GM23338 (cell line): ENCODE results near the gene CNNM4.

Experiments used
- EZH2 ChIP-seq: fragments of 200-600 bp; sonication (generic); IDR thresholded peaks from one replicate; pipeline ENCODE4 v1.8.0; 2017; ENCODE audit warnings: antibody characterized with exemption, mild to moderate bottlenecking, low read depth; ENCODE audit not compliant: unreplicated experiment
- EZH2phosphoT487 ChIP-seq: fragments of 200-600 bp; sonication (generic); IDR thresholded peaks from one replicate; pipeline ENCODE4 v1.8.1; 2018; ENCODE audit warnings: antibody characterized with exemption; ENCODE audit not compliant: unreplicated experiment
- JUNB ChIP-seq: IDR thresholded peaks from one replicate; pipeline ENCODE4 v1.6.1; 2016; ENCODE audit warnings: antibody characterized with exemption; ENCODE audit not compliant: unreplicated experiment
- POLR2AphosphoS5 ChIP-seq: IDR thresholded peaks from 2 replicates; pipeline ENCODE4 v1.6.1; 2016; ENCODE audit warnings: antibody characterized with exemption, low read depth
- STAT1 ChIP-seq: IDR thresholded peaks from one replicate; pipeline ENCODE4 v1.6.1; 2016; ENCODE audit warnings: antibody characterized with exemption; ENCODE audit not compliant: unreplicated experiment
- TF ChIP-seq, protein P1 (sequence below), 2 experiments: fragments of 200-600 bp in 1 of 2; sonication (generic) in 1 of 2; conservative IDR thresholded peaks; 2 replicates each; pipeline versions ENCODE4 v1.5.1 to v1.6.1; 2016 to 2017; ENCODE audit warnings: antibody characterized with exemption in 2 of 2, low read depth in 2 of 2, mild to moderate bottlenecking in 2 of 2, moderate library complexity in 1 of 2
- TF ChIP-seq, protein P2 (sequence below): IDR thresholded peaks from 2 replicates; pipeline ENCODE4 v1.6.1; 2016; ENCODE audit warnings: antibody characterized with exemption
- TF ChIP-seq, protein P3 (sequence below): IDR thresholded peaks from one replicate; pipeline ENCODE4 v1.6.1; 2018; ENCODE audit warnings: antibody characterized with exemption; ENCODE audit not compliant: unreplicated experiment

DNA sequence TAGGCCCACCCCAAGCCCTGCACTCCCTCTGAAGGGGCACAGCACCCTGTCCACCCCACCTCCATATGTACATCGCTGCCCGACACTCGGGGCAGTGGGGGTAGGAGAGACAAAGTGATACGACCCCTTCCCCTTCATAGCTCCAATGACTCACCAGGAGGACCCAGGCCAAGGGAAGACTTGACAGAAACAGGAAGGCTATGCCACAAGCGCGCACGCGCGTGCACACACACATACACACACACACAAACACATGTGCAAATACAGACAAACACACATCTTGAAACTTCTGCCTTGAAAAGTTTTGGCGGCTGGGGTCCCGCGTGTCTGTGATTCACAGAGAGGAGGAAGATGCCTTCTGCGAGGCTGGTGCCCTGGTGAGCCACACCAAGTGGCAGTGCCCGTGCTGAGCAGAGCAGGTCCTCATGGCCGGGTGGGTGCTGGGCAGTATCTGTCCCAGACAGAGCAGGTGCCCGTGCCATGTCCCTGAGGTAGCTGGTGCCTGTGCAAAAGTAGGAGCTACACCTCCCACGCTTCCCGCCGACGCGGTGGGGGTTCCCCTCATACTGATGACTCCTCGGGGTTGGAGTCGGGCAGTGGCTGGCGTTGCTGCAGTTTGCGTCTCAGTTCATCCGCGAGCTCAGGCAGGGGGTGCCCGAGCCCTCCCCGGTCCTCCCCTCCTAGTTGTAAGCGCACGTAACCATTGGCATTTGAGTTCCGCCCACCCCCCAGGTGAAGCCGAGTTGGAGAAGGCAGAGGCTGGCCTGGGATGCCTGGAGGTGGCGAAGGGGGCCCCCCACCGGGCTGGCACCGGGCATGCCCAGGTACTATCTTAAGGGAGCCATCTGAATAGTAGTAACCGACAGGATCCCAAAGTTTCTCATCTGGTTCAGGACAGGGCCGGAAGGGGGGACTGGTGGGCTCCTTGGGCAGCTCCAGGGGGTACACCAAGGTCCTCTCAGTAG, 99.6 kb downstream of the CNNM4 start:
- no peak for TF ChIP-seq EZH2phosphoT487
- TF ChIP-seq EZH2 = no peak
- TF ChIP-seq, protein P1, sequence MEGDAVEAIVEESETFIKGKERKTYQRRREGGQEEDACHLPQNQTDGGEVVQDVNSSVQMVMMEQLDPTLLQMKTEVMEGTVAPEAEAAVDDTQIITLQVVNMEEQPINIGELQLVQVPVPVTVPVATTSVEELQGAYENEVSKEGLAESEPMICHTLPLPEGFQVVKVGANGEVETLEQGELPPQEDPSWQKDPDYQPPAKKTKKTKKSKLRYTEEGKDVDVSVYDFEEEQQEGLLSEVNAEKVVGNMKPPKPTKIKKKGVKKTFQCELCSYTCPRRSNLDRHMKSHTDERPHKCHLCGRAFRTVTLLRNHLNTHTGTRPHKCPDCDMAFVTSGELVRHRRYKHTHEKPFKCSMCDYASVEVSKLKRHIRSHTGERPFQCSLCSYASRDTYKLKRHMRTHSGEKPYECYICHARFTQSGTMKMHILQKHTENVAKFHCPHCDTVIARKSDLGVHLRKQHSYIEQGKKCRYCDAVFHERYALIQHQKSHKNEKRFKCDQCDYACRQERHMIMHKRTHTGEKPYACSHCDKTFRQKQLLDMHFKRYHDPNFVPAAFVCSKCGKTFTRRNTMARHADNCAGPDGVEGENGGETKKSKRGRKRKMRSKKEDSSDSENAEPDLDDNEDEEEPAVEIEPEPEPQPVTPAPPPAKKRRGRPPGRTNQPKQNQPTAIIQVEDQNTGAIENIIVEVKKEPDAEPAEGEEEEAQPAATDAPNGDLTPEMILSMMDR (conservative IDR thresholded peaks at IDR 0.05; ENCODE audit: low read depth in 2 of 2) = no peak
- peak; percentile 15; the same call in 1 of the 2 replicates for TF ChIP-seq POLR2AphosphoS5
- TF ChIP-seq STAT1 = no peak
- TF ChIP-seq, protein P2, sequence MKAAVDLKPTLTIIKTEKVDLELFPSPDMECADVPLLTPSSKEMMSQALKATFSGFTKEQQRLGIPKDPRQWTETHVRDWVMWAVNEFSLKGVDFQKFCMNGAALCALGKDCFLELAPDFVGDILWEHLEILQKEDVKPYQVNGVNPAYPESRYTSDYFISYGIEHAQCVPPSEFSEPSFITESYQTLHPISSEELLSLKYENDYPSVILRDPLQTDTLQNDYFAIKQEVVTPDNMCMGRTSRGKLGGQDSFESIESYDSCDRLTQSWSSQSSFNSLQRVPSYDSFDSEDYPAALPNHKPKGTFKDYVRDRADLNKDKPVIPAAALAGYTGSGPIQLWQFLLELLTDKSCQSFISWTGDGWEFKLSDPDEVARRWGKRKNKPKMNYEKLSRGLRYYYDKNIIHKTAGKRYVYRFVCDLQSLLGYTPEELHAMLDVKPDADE = no peak
- TF ChIP-seq, protein P3, sequence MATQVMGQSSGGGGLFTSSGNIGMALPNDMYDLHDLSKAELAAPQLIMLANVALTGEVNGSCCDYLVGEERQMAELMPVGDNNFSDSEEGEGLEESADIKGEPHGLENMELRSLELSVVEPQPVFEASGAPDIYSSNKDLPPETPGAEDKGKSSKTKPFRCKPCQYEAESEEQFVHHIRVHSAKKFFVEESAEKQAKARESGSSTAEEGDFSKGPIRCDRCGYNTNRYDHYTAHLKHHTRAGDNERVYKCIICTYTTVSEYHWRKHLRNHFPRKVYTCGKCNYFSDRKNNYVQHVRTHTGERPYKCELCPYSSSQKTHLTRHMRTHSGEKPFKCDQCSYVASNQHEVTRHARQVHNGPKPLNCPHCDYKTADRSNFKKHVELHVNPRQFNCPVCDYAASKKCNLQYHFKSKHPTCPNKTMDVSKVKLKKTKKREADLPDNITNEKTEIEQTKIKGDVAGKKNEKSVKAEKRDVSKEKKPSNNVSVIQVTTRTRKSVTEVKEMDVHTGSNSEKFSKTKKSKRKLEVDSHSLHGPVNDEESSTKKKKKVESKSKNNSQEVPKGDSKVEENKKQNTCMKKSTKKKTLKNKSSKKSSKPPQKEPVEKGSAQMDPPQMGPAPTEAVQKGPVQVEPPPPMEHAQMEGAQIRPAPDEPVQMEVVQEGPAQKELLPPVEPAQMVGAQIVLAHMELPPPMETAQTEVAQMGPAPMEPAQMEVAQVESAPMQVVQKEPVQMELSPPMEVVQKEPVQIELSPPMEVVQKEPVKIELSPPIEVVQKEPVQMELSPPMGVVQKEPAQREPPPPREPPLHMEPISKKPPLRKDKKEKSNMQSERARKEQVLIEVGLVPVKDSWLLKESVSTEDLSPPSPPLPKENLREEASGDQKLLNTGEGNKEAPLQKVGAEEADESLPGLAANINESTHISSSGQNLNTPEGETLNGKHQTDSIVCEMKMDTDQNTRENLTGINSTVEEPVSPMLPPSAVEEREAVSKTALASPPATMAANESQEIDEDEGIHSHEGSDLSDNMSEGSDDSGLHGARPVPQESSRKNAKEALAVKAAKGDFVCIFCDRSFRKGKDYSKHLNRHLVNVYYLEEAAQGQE = no peak
- no peak for TF ChIP-seq JUNB
